Measurements from ENCODE around the gene PJVK. TPM values are rescaled to one million over a fixed set of nuclear protein-coding genes. Genes with fewer than 3 reads are reported as not detected.

The PJVK gene
- total and polyA plus RNA-seq, 2 of the 13 experiments (the other 11 are each of a cell fraction or from before 2014, with no cell fraction given), result 1.2 to 2.6 TPM

GRCh38 chr2:178469219-178469849 is 18.2 kb downstream of the PJVK start (continued):
- 0 out of 2 replicates have a peak, but pooled peaks have one; percentile 36 for TF ChIP-seq MXD4 (CRISPR knock-in tag; IDR thresholded peaks at IDR 0.05)
- no peak for TF ChIP-seq NCOA5 (CRISPR knock-in tag; IDR thresholded peaks at IDR 0.05)
- TF ChIP-seq ZNF503 (CRISPR knock-in tag; IDR thresholded peaks at IDR 0.05), result peak; percentile 38; the same call in 1 of the 2 replicates
- peak; percentile 99 for TF ChIP-seq NCOR1 (IDR thresholded peaks at IDR 0.05; ENCODE audit: borderline replicate concordance, low read length)
- peak; percentile 65; the same call in 1 of the 2 replicates for TF ChIP-seq ZBTB25 (CRISPR knock-in tag; IDR thresholded peaks at IDR 0.05)
- TF ChIP-seq TEAD3 (CRISPR knock-in tag; optimal IDR thresholded peaks at IDR 0.05; ENCODE audit: borderline replicate concordance), result peak; percentile 50
- TF ChIP-seq CEBPG (CRISPR knock-in tag; IDR thresholded peaks at IDR 0.05), result peak; percentile 77
- TF ChIP-seq PATZ1 (CRISPR knock-in tag; IDR thresholded peaks at IDR 0.05), result 0 out of 2 replicates have a peak, but pooled peaks have one; percentile 22
- TF ChIP-seq KAT2B (IDR thresholded peaks at IDR 0.05; ENCODE audit: borderline replicate concordance, low read depth, low read length), result peak; percentile 77
- peak; percentile 68 for TF ChIP-seq KDM6A (CRISPR knock-in tag; IDR thresholded peaks at IDR 0.05; ENCODE audit: low read depth)
- peak; percentile 56; the same call in 1 of the 2 replicates for TF ChIP-seq ZBTB20 (CRISPR knock-in tag; IDR thresholded peaks at IDR 0.05; ENCODE audit: borderline replicate concordance, low read depth)
- TF ChIP-seq TCF7 (IDR thresholded peaks at IDR 0.05; ENCODE audit: low read depth), result 0 out of 2 replicates have a peak, but pooled peaks have one; percentile 24
- no peak for TF ChIP-seq ZFYVE20 (CRISPR knock-in tag; IDR thresholded peaks at IDR 0.05; ENCODE audit: borderline replicate concordance, low read depth)
- peak; percentile 96 for TF ChIP-seq PAXIP1 (CRISPR knock-in tag; conservative IDR thresholded peaks at IDR 0.05)
- no peak for TF ChIP-seq USF2 (IDR thresholded peaks at IDR 0.05; ENCODE audit: low read depth, low read length)
- no peak for TF ChIP-seq USF2 (CRISPR knock-in tag; IDR thresholded peaks at IDR 0.05; ENCODE audit: borderline replicate concordance)
- TF ChIP-seq KAT8 (CRISPR knock-in tag; IDR thresholded peaks at IDR 0.05), result peak; percentile 19; the same call in 1 of the 2 replicates
